ENCODE results near the gene RNF112.

- TF ChIP-seq CTCF (tag by site-specific recombination; IDR thresholded peaks at IDR 0.05) (peak; percentile 71), PRDM1 (tag by site-specific recombination; IDR thresholded peaks at IDR 0.05) (no peak), ZBTB11 (tag by site-specific recombination; conservative IDR thresholded peaks at IDR 0.05; ENCODE audit: low read depth) (no peak)
These were observed at the start of gene RNF112 for GRCh38 chr17:19410875-19411620.

Data from HEK293 (cell line).